HL-60/S4 treated with retinoic acid at 250 ng/mL for 4 days and 3 days (cell line): ENCODE measurements around the gene TBC1D32.
"Not testable (repeated sequence)": the region's sequence is repeated elsewhere in the genome, so short reads cannot be mapped to it uniquely, and the experiment has no call there.

Experiments used
- in situ Hi-C: fragments of 300-500 bp; cut with MboI; formaldehyde crosslinking; loops from 2 replicates; pipeline ENCODE4 v1.7.0; 2022; ENCODE audit warnings: low sequenced_read_pairs

Gene TBC1D32

DNA sequence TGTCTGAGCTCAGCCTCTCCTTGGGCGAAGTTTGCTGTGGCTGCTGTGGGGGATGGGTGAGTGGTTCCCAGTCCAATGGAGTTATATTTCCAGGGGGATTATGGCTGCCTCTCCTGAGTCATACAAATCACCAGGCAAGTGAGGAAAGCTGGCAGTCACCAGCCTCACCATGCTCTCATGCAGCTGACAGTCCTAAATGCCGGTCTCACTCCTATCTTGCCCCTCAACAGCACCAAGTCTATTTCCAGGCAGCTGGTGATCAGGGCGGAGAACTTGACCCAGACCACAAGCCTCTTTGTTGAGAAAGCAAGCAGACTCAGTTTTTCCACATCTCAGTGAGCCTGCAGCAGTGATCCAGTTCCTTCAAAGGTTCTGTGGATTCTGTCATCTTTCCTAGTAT lies 98.9 kb downstream of the TBC1D32 start:
- in situ Hi-C loops, result no loop called here

DNA sequence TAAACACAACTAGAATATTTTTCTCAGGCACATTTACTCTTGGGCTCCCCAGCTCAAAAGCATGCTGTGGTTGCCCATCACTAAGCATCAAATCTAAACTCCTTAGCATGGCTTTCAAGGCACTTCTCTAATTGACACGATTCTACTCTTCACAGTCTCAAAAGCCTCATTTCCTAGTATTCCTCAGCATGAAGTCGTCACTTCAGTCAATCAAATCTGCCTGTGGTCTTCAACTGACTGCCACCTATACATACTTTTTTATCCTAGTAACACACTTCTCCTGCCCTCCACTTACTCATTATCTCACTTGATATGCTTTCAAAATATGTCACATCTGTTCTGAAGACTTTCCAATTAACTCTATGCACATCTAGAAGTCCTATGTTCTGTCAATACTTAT lies 110.3 kb downstream of the TBC1D32 start:
- in situ Hi-C loops, result no loop called here

DNA sequence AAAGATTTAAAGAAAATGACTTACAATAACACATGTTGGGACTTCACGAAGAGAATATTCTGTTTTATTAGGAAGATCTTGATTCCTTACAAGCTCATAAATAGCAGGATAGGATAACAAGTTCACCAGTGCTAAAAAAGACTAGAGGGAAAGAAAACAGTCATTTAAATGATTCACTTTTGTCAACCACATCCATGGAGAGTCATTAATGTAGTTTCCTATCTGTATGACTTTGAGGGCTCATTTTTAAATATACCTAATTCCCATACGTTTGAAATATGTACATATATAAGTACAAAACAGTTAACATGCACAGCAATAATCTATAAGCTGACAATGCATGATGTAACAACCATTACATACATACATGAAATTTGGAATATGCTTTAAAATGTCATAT lies 111.1 kb downstream of the TBC1D32 start:
- in situ Hi-C loops, result no loop called here

DNA sequence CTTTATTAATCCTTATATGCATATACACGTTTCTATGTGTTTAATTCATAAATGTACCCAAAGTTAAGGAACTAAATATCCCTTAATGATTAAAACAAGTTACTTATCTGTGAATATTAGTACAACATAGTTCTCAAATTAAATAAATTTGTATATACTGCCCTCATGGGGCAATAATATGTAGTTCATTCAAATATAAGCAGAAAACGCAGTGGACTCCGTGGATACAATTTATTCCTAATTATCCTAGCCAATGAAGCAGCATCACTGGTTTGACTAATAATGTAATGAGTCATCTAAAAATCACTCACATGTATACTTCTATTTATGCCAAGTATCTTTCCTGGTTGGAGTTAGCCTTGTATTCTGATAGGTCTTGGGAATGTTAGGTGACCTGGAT lies 111.6 kb downstream of the TBC1D32 start:
- in situ Hi-C loops, result no loop called here

DNA sequence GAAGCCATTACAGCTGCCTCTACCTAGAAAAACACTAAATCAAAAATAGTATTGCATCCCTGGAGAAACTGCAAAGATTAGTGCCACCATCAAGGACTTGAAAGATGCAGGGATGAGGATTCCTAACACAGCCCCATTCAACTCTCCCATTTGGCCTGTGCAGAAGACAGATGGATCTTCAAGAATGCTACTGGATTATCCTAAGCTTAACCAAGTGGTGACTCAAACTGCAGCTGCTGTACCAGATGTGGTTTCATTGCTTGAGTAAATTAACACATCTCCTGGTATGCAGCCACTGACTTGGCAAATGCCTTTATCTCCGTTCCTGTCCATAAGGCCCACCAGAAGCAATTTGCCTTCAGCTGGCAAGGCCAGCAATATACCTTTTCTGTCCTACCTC lies 117.4 kb downstream of the TBC1D32 start:
- in situ Hi-C loops, result no loop called here

DNA sequence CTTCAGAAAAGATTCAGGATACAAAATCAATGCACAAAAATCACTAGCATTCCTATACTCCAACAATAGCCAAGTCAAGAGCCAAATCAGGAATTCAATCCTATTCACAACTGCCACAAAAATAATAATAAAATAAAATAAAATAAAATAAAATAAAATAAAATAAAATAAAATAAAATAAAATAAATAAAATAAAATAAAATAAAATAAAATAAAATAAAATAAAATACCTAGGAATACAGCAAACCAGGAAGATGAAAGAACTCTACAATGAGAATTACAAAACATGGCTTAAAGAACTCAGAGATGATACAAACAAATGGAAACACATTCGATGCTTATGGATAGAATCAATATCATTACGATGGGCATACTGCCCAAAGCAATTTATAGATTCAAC lies 120.9 kb downstream of the TBC1D32 start:
- in situ Hi-C loops, result not testable (repeated sequence)

- in situ Hi-C loops, result no loop called here
Measured at GRCh38 chr6:121210943-121211342, 123.3 kb downstream of the TBC1D32 start.

GRCh38 chr6:121205569-121205968 lies 128.7 kb downstream of the TBC1D32 start:
- in situ Hi-C loops, result no loop called here

DNA sequence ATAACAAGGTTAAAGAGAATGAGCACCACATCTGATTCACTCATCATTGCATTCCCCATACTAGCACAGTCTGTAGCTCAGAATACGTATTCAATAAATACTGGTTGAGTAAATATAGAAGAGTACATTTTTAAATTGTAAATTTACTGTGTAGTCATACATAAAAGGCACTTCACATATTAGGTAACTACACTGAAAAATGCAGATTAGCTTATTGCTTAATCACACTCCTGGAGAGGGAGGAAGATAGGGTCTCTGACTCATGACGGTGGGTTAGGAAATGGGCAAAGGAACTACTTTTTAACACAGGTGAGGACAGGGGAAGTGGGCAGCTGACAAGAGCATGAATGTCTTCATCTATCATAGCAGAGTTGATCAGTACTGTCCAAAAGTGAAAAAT lies 133.2 kb downstream of the TBC1D32 start:
- in situ Hi-C loops, result no loop called here

GRCh38 chr6:121196042-121196441 lies 138.2 kb downstream of the TBC1D32 start:
- in situ Hi-C loops, result not testable (repeated sequence)

- in situ Hi-C loops, result no loop called here
Measured at GRCh38 chr6:121190122-121190521, 144.2 kb downstream of the TBC1D32 start.

GRCh38 chr6:121188356-121188755 lies 145.9 kb downstream of the TBC1D32 start:
- in situ Hi-C loops, result no loop called here

GRCh38 chr6:121187833-121188200 lies 146.5 kb downstream of the TBC1D32 start:
- in situ Hi-C loops, result no loop called here

GRCh38 chr6:121187200-121187832 lies 147.0 kb downstream of the TBC1D32 start:
- in situ Hi-C loops, result no loop called here

DNA sequence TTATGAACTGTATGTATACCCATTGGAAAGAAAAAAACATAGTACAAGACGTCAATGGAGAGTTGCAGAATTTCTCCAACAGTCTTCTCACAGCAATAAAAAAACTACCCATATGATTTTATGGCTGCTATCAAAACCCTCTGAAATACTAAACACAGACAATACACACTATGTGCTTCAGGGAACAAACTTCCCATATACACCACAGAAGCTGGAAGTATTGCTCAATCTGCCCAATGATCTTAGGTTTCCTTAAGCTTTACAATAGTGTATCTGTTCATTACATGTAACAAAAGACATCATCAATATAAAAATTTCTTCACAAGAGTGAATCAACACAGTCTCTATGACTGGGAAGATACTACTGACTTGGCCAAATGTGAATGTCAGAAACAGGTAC lies 150.5 kb downstream of the TBC1D32 start:
- in situ Hi-C loops, result no loop called here

GRCh38 chr6:121175827-121176226 lies 158.5 kb downstream of the TBC1D32 start:
- in situ Hi-C loops, result no loop called here

GRCh38 chr6:121172451-121172850 lies 161.8 kb downstream of the TBC1D32 start:
- in situ Hi-C loops, result not testable (repeated sequence)

DNA sequence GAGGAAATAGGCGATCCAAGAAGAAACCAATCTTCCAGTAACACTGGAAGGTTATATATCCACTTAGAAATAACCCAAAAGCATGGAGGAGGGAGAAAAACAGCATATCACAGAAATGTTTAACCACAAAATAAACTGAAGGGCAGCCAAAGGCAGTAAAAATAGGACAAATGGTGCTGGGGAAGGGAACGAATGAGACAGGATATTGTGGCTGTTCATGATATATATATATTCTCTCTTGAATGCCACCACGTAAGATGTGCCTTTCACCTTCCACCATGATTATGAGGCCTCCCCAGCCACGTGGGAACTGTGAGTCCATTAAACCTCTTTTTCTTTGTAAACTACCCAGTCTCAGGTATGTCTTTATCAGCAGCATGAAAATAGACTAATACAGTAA lies 162.4 kb downstream of the TBC1D32 start:
- in situ Hi-C loops, result no loop called here

DNA sequence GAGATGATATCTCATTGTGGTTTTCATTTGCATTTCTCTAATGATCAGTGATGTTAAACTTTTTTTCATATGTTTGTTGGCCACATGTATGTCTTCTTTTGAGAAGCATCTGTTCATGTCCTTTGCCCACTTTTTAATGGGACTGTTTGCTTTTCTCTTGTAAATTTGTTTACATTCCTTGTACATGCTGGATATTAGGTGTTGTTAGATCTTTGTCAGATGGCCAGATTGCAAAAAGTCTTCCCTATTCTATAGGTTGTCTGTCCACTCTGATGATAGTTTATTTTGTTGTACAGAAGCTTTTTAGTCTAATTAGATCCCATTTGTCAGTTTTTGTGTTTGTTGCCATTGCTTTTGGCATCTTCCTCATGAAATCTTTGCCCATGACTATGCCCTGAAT lies 172.4 kb downstream of the TBC1D32 start:
- in situ Hi-C loops, result no loop called here

GRCh38 chr6:121160276-121160675 lies 174.0 kb downstream of the TBC1D32 start:
- in situ Hi-C loops, result no loop called here

- in situ Hi-C loops, result no loop called here
Measured at GRCh38 chr6:121158891-121159290, 175.4 kb downstream of the TBC1D32 start.

DNA sequence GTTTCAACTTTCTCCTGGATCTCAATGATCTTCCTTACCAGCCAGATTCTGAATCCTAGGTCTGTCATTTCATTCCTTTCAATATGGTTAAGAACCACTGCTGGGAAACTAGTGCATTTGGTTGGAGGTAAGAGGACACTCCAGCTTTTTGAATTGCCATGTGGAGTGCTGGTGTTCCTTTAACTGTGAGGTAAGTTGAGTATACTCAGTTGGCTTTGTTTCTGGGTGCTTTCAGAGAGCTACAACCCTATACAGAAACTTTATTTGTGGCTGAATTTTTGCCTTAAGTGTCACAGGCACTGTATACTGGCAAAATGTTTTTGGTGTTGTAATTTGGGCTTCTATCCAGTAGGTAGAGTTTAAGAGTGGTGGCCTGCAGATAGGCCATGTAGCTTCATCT lies 175.8 kb downstream of the TBC1D32 start:
- in situ Hi-C loops, result no loop called here

- in situ Hi-C loops, result no loop called here
Measured at GRCh38 chr6:121157906-121158305, 176.4 kb downstream of the TBC1D32 start.
